Hematopoietic multipotent progenitor cell treated with erythropoietin and hydrocortisone succinate and interleukin-3 and kit ligand, for 17 days (in vitro differentiated cells): ENCODE data around the gene TMEM126A.
"Not testable (repeated sequence)": the region's sequence is repeated elsewhere in the genome, so short reads cannot be mapped to it uniquely, and the experiment has no call there.

Source experiments
- DNase-seq: peaks from one replicate; pipeline ENCODE4 v3.0.0-alpha.2; 2015; ENCODE audit warnings: low spot score

TMEM126A gene

GRCh38 chr11:85647604-85648299, at the start of gene TMEM126A:
TSS of gene TMEM126A (plus strand) at chr11:85647967. CDS start at chr11:85650256, 2,289 bp downstream.
- DNase-seq: peak; percentile 83

GRCh38 chr11:85599083-85599482, 48.7 kb upstream of the TMEM126A start:
- DNase-seq: no peak

- no peak for DNase-seq
Measured at GRCh38 chr11:85602526-85603213, 45.1 kb upstream of the TMEM126A start.

GRCh38 chr11:85603220-85603619, 44.5 kb upstream of the TMEM126A start:
- DNase-seq: no peak

GRCh38 chr11:85606237-85606636, 41.5 kb upstream of the TMEM126A start:
- not testable (repeated sequence) for DNase-seq

GRCh38 chr11:85608621-85609020, 39.1 kb upstream of the TMEM126A start:
- DNase-seq: not testable (repeated sequence)

- DNase-seq: not testable (repeated sequence)
Measured at GRCh38 chr11:85609286-85609685, 38.5 kb upstream of the TMEM126A start.

- not testable (repeated sequence) for DNase-seq
Measured at GRCh38 chr11:85611643-85612042, 36.1 kb upstream of the TMEM126A start.

- no peak for DNase-seq
Measured at GRCh38 chr11:85619499-85619898, 28.3 kb upstream of the TMEM126A start.

- no peak for DNase-seq
Measured at GRCh38 chr11:85620256-85620655, 27.5 kb upstream of the TMEM126A start.

- peak; percentile 16 for DNase-seq
Measured at GRCh38 chr11:85626496-85626895, 21.3 kb upstream of the TMEM126A start.

GRCh38 chr11:85627332-85627997, 20.3 kb upstream of the TMEM126A start, which contains the start of gene DLG2:
TSS of gene DLG2 (minus strand) at chr11:85627344.
- DNase-seq: peak; percentile 46

GRCh38 chr11:85627998-85628770, 19.6 kb upstream of the TMEM126A start, which contains the start of gene TMEM126B:
TSS of gene TMEM126B (plus strand) at chr11:85628593. CDS start at chr11:85628608, 15 bp downstream.
- peak; percentile 96 for DNase-seq

GRCh38 chr11:85628771-85629341, 18.9 kb upstream of the TMEM126A start:
- no peak for DNase-seq

- DNase-seq: no peak
Measured at GRCh38 chr11:85634747-85635146, 13.0 kb upstream of the TMEM126A start.

GRCh38 chr11:85643191-85643614, 4.6 kb upstream of the TMEM126A start:
- peak; percentile 17 for DNase-seq

GRCh38 chr11:85647078-85647477, 689 bp upstream of the TMEM126A start:
- no peak for DNase-seq

- no peak for DNase-seq
Measured at GRCh38 chr11:85651118-85651517, 3.4 kb downstream of the TMEM126A start.

- no peak for DNase-seq
Measured at GRCh38 chr11:85652786-85653447, 5.2 kb downstream of the TMEM126A start.

GRCh38 chr11:85654343-85654742, 6.6 kb downstream of the TMEM126A start:
- not testable (repeated sequence) for DNase-seq

- no peak for DNase-seq
Measured at GRCh38 chr11:85656777-85657176, 9.0 kb downstream of the TMEM126A start.
